ENCODE results near the gene SLC35G3.
"Not testable (repeated sequence)": the region's sequence is repeated elsewhere in the genome, so short reads cannot be mapped to it uniquely, and the experiment has no call there.

The SLC35G3 gene

GRCh38 chr17:35164716-35165115 lies 29.5 kb downstream of the SLC35G3 start:
- DNase-seq (ENCODE audit: low read depth): no peak

GRCh38 chr17:35163886-35164285 lies 30.3 kb downstream of the SLC35G3 start:
- DNase-seq (ENCODE audit: low read depth): no peak

GRCh38 chr17:35162755-35163154 lies 31.4 kb downstream of the SLC35G3 start:
- DNase-seq (ENCODE audit: low read depth): no peak

- DNase-seq (ENCODE audit: low read depth): no peak
Observed at GRCh38 chr17:35161281-35161761, 32.9 kb downstream of the SLC35G3 start.

- no peak for DNase-seq (ENCODE audit: low read depth)
Observed at GRCh38 chr17:35160354-35161201, 33.6 kb downstream of the SLC35G3 start.

GRCh38 chr17:35159940-35160339 lies 34.3 kb downstream of the SLC35G3 start:
- DNase-seq (ENCODE audit: low read depth): no peak

- no peak for DNase-seq (ENCODE audit: low read depth)
Observed at GRCh38 chr17:35155246-35155645, 38.9 kb downstream of the SLC35G3 start.

- DNase-seq (ENCODE audit: low read depth): no peak
Observed at GRCh38 chr17:35154196-35155165, 39.7 kb downstream of the SLC35G3 start.

GRCh38 chr17:35152421-35153140 lies 41.6 kb downstream of the SLC35G3 start:
- no peak for DNase-seq (ENCODE audit: low read depth)

- not testable (repeated sequence) for DNase-seq (ENCODE audit: low read depth)
Observed at GRCh38 chr17:35151080-35151479, 43.1 kb downstream of the SLC35G3 start.

GRCh38 chr17:35149941-35150340 lies 44.3 kb downstream of the SLC35G3 start:
- DNase-seq (ENCODE audit: low read depth): no peak

- no peak for DNase-seq (ENCODE audit: low read depth)
Observed at GRCh38 chr17:35148144-35148543, 46.0 kb downstream of the SLC35G3 start.

GRCh38 chr17:35147375-35147905 lies 46.8 kb downstream of the SLC35G3 start, which contains the start of gene UNC45B:
UNC45B (plus strand) TSS chr17:35147817; CDS start chr17:35148264, 447 bp downstream.
- DNase-seq (ENCODE audit: low read depth): no peak

- DNase-seq (ENCODE audit: low read depth): no peak
Observed at GRCh38 chr17:35146214-35146833, 47.9 kb downstream of the SLC35G3 start.

- no peak for DNase-seq (ENCODE audit: low read depth)
Observed at GRCh38 chr17:35144840-35145239, 49.4 kb downstream of the SLC35G3 start.
